ENCODE measurements around the gene CDH2. TPM values are rescaled to one million over a fixed set of nuclear protein-coding genes. Genes with fewer than 3 reads are reported as not detected.

The CDH2 gene
- total RNA-seq, 1 experiment from 2014 or later: 14.6 TPM

DNA sequence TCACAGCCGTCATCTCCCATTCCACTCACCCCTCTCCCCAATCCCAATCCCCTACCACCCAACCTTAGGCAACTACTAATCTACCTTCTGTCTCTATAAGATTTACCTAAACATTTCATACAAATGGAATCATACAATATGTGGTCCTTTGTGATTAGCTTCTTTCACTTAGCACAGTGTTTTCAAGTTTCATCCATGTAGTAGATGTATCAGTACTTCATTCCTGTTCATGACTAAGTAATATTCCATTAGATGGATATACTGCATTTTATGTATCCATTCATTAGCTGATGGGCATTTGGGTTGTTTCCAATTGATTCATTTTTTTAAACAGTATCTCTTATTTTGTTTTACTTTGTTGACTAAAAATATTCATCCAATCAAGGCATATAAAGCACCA lies 109.6 kb downstream of the CDH2 start:
- DNase-seq (ENCODE audit: unreplicated experiment): no peak
- no peaks in the 10 kb centered on the region for H3K27me3 Mint-ChIP-seq (ENCODE audit: insufficient read depth, unreplicated experiment)
- H3K4me1 Mint-ChIP-seq (ENCODE audit: insufficient read depth, unreplicated experiment): no peaks in the 10 kb centered on the region
- intact Hi-C loops (cut with micrococcal nuclease): no loop called here
- BruUV-seq (replicated peaks): no TSS peak
- no peaks in the 10 kb centered on the region for H3K9me3 Mint-ChIP-seq (ENCODE audit: unreplicated experiment)
- ChIA-PET CTCF (no interaction called here), POLR2A (interaction anchor here (1.0 kb wide), 1 partner anchor 11 kb away, joined by 3 read pairs; no protein-coding TSS in a partner anchor)
- TF ChIP-seq, protein P1, sequence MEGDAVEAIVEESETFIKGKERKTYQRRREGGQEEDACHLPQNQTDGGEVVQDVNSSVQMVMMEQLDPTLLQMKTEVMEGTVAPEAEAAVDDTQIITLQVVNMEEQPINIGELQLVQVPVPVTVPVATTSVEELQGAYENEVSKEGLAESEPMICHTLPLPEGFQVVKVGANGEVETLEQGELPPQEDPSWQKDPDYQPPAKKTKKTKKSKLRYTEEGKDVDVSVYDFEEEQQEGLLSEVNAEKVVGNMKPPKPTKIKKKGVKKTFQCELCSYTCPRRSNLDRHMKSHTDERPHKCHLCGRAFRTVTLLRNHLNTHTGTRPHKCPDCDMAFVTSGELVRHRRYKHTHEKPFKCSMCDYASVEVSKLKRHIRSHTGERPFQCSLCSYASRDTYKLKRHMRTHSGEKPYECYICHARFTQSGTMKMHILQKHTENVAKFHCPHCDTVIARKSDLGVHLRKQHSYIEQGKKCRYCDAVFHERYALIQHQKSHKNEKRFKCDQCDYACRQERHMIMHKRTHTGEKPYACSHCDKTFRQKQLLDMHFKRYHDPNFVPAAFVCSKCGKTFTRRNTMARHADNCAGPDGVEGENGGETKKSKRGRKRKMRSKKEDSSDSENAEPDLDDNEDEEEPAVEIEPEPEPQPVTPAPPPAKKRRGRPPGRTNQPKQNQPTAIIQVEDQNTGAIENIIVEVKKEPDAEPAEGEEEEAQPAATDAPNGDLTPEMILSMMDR (IDR thresholded peaks at IDR 0.05; ENCODE audit: unreplicated experiment): no peak
- no peaks in the 10 kb centered on the region for H3K36me3 Mint-ChIP-seq (ENCODE audit: insufficient read depth, unreplicated experiment)
- H3K4me3 Mint-ChIP-seq (ENCODE audit: unreplicated experiment): no peak overlapping the region
- no peak overlapping the region for H3K27ac Mint-ChIP-seq (ENCODE audit: low read depth, unreplicated experiment)

DNA sequence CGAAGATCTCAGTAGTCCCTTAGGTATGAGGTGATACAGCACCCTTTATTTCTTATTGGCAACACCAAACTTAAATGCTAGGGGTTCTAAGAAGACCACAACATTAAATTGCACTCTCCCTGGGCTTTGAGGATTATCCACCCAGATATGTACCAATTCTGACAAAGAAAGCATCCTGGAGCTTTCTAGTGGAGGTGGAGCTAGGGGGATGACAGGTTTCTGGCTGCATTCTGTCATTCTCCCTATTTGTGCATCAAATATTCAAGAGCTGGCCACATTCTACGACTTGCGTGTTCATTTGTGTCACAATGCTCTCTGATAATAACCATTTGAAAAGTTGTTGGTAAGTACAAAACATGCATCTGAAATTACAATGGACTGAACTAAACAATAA lies 111.1 kb downstream of the CDH2 start:
- DNase-seq (ENCODE audit: unreplicated experiment): no peak
- intact Hi-C loops (cut with micrococcal nuclease): no loop called here
- H3K9me3 Mint-ChIP-seq (ENCODE audit: unreplicated experiment): no peaks in the 10 kb centered on the region
- ChIA-PET POLR2A (no interaction called here), CTCF (no interaction called here)
- no peaks in the 10 kb centered on the region for H3K36me3 Mint-ChIP-seq (ENCODE audit: insufficient read depth, unreplicated experiment)
- TF ChIP-seq, protein P1 (IDR thresholded peaks at IDR 0.05; ENCODE audit: unreplicated experiment): no peak
- no peaks in the 10 kb centered on the region for H3K4me1 Mint-ChIP-seq (ENCODE audit: insufficient read depth, unreplicated experiment)
- H3K27me3 Mint-ChIP-seq (ENCODE audit: insufficient read depth, unreplicated experiment): no peaks in the 10 kb centered on the region
- no peak overlapping the region for H3K27ac Mint-ChIP-seq (ENCODE audit: low read depth, unreplicated experiment)
- no TSS peak for BruUV-seq (replicated peaks)
- no peak overlapping the region for H3K4me3 Mint-ChIP-seq (ENCODE audit: unreplicated experiment)

DNA sequence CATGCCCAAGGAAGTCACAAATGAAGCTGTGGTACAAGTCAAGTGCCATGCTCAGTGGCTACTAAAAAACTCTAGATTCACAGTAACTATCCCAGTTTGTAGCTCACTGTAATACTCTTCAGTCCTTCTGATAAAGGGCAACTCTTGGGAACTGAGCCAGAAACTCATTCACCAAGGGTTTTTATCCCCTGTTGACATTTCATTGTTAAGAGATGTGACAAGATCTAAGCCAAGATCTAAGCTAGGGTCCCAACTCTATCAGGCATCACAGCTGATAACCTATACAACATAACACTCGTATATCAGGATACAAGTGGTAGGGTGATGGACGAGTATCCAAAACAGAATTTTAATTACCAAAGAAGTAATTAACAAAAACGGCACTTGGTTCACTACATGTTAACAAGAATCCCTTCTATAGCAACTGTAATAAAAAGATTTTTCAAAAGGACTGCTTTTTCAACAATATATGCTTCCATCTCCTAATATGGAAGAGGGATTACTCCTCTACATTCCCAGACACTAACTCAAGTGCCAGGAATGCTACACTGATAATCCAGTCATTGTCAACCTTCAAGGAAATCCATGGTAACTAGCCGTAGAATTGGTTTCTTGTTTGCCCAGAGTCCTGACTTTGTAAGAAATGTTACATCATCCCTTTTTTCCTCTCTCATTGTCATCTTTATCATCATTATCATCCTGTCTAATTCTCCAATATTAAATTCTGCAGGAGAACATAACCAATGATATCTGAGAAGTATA lies 111.7 kb downstream of the CDH2 start:
- DNase-seq (ENCODE audit: unreplicated experiment): no peak
- no peak overlapping the region for H3K4me3 Mint-ChIP-seq (ENCODE audit: unreplicated experiment)
- H3K27ac Mint-ChIP-seq (ENCODE audit: low read depth, unreplicated experiment): no peak overlapping the region
- no peaks in the 10 kb centered on the region for H3K27me3 Mint-ChIP-seq (ENCODE audit: insufficient read depth, unreplicated experiment)
- no TSS peak for BruUV-seq (replicated peaks)
- ChIA-PET POLR2A (no interaction called here), CTCF (interaction anchor here (0.6 kb wide), 1 partner anchor 257 kb away, joined by 6 read pairs; no protein-coding TSS in a partner anchor)
- intact Hi-C loops (cut with micrococcal nuclease): no loop called here
- H3K9me3 Mint-ChIP-seq (ENCODE audit: unreplicated experiment): no peaks in the 10 kb centered on the region
- H3K4me1 Mint-ChIP-seq (ENCODE audit: insufficient read depth, unreplicated experiment): no peaks in the 10 kb centered on the region
- no peaks in the 10 kb centered on the region for H3K36me3 Mint-ChIP-seq (ENCODE audit: insufficient read depth, unreplicated experiment)
- TF ChIP-seq, protein P1 (IDR thresholded peaks at IDR 0.05; ENCODE audit: unreplicated experiment): no peak

DNA sequence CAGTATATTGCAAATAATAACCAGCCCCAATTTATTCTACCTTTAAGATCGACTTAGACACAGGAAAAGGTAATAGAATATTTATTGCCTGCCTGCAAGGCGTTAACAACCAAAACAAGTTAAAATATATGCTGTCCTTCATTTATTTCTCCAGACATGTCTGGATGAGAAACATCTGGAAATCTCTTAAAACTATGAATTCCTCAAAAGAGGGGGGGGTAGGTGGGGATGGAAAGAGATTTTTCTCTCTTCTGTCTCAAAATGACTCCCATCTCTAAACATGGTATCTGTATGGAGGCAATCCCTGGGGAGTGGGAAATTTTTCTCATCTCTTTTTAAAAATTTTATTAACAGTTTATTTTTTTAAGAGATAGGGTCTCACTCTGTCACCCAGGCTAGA lies 113.0 kb downstream of the CDH2 start:
- DNase-seq (ENCODE audit: unreplicated experiment): no peak
- ChIA-PET CTCF (no interaction called here), POLR2A (no interaction called here)
- Mint-ChIP-seq H3K27me3 (ENCODE audit: insufficient read depth, unreplicated experiment) (no peaks in the 10 kb centered on the region), H3K36me3 (ENCODE audit: insufficient read depth, unreplicated experiment) (no peaks in the 10 kb centered on the region), H3K4me1 (ENCODE audit: insufficient read depth, unreplicated experiment) (no peaks in the 10 kb centered on the region), H3K9me3 (ENCODE audit: unreplicated experiment) (no peaks in the 10 kb centered on the region), H3K27ac (ENCODE audit: low read depth, unreplicated experiment) (no peak overlapping the region), H3K4me3 (ENCODE audit: unreplicated experiment) (no peak overlapping the region)
- no TSS peak for BruUV-seq (replicated peaks)
- TF ChIP-seq, protein P1 (IDR thresholded peaks at IDR 0.05; ENCODE audit: unreplicated experiment): no peak
- intact Hi-C loops (cut with micrococcal nuclease): no loop called here

All from MCF 10A (cell line).